WTC11 (cell line): ENCODE data around the gene CCDC167. TPM values are rescaled to one million over a fixed set of nuclear protein-coding genes. Genes with fewer than 3 reads are reported as not detected.
A peak's percentile ranks its signal among the peaks of the same experiment; 100 is the strongest.

Source experiments
- ATAC-seq: fragments of 200-7000 bp; cut with Tn5 transposase; 2 replicates; pipeline ENCODE4 v1.10.0; 2021; ENCODE audit warnings: mild to moderate bottlenecking, moderate library complexity
- CTCF ChIA-PET: fragments of 300-600 bp; sonication (Branson Sonifier 250); formaldehyde crosslinking; loops from one replicate; lab custom pipeline; 2021; ENCODE audit warnings: antibody characterized with exemption; lab: Charles Lee
- POLR2A ChIA-PET: fragments of 350-600 bp; sonication (Branson Sonifier 250); formaldehyde crosslinking; loops from one replicate; lab custom pipeline; 2021; ENCODE audit warnings: antibody characterized with exemption; lab: Charles Lee
- DNase-seq: peaks from one replicate; pipeline ENCODE4 v3.0.0; 2021; ENCODE audit warnings: low spot score
- H3K27ac Mint-ChIP-seq: 2 replicates; pipeline ENCODE4 v1.8.0; 2021; ENCODE audit warnings: mixed read lengths
- H3K27me3 Mint-ChIP-seq: 2 replicates; pipeline ENCODE4 v1.8.0; 2021; ENCODE audit warnings: low read depth, mild to moderate bottlenecking, moderate library complexity, mixed read lengths
- H3K36me3 Mint-ChIP-seq: 2 replicates; pipeline ENCODE4 v1.8.0; 2021; ENCODE audit warnings: mixed read lengths
- H3K4me1 Mint-ChIP-seq: 2 replicates; pipeline ENCODE4 v1.8.0; 2022; ENCODE audit warnings: mixed read lengths
- H3K4me3 Mint-ChIP-seq: 2 replicates; pipeline ENCODE4 v1.8.0; 2021; ENCODE audit warnings: mild to moderate bottlenecking, moderate library complexity, mixed read lengths
- H3K9me3 Mint-ChIP-seq: 2 replicates; pipeline ENCODE4 v1.8.0; 2021; ENCODE audit warnings: mixed read lengths
- CREB1 ChIP-seq: sonication (generic); formaldehyde crosslinking; IDR thresholded peaks from 2 replicates; pipeline ENCODE4 v1.8.0; 2023; ENCODE audit warnings: mild to moderate bottlenecking, missing genetic modification reagents
- CREM ChIP-seq: sonication (generic); formaldehyde crosslinking; IDR thresholded peaks from 2 replicates; pipeline ENCODE4 v1.8.1; 2022; ENCODE audit warnings: mild to moderate bottlenecking, missing genetic modification reagents, moderate library complexity
- CTCF ChIP-seq: fragments of 200-600 bp; IDR thresholded peaks from 2 replicates; pipeline ENCODE4 v1.8.0; 2022; ENCODE audit warnings: antibody characterized with exemption
- FOXK1 ChIP-seq: sonication (generic); formaldehyde crosslinking; IDR thresholded peaks from 2 replicates; pipeline ENCODE4 v1.8.0; 2022; ENCODE audit warnings: mild to moderate bottlenecking, moderate library complexity, missing genetic modification reagents
- MXD4 ChIP-seq: fragments of 250-450 bp; sonication (Bioruptor Pico); IDR thresholded peaks from 2 replicates; pipeline ENCODE4 v1.8.0; 2021; ENCODE audit warnings: mild to moderate bottlenecking, moderate library complexity, borderline replicate concordance
- TCF7 ChIP-seq: sonication (generic); formaldehyde crosslinking; IDR thresholded peaks from 2 replicates; pipeline ENCODE4 v1.8.0; 2022; ENCODE audit warnings: mild to moderate bottlenecking, low read depth, missing genetic modification reagents, moderate library complexity
- TEAD1 ChIP-seq: sonication (generic); formaldehyde crosslinking; IDR thresholded peaks from 2 replicates; pipeline ENCODE4 v1.8.0; 2022; ENCODE audit warnings: mild to moderate bottlenecking, missing genetic modification reagents
- ZNF121 ChIP-seq: sonication (generic); formaldehyde crosslinking; IDR thresholded peaks from 2 replicates; pipeline ENCODE4 v1.8.0; 2023; ENCODE audit warnings: missing genetic modification reagents
- ZNF138 ChIP-seq: sonication (generic); formaldehyde crosslinking; conservative IDR thresholded peaks from 2 replicates; pipeline ENCODE4 v1.8.1; 2022; ENCODE audit warnings: mild to moderate bottlenecking, moderate library complexity, missing genetic modification reagents
- ZNF263 ChIP-seq: sonication (generic); formaldehyde crosslinking; IDR thresholded peaks from 2 replicates; pipeline ENCODE4 v1.8.1; 2022; ENCODE audit warnings: low read depth, mild to moderate bottlenecking, moderate library complexity, missing genetic modification reagents
- ZNF423 ChIP-seq: fragments of 250-450 bp; sonication (Bioruptor Pico); IDR thresholded peaks from 2 replicates; pipeline ENCODE4 v2.1.2; 2022; ENCODE audit warnings: mild to moderate bottlenecking, moderate library complexity
- ZNF425 ChIP-seq: fragments of 250-450 bp; sonication (Bioruptor Pico); conservative IDR thresholded peaks from 2 replicates; pipeline ENCODE4 v1.9.0; 2021; ENCODE audit warnings: mild to moderate bottlenecking
- total RNA-seq: library from RNA; stranded (reverse); gene quantifications from 3 replicates; pipeline ENCODE4 v1.2.3, GENCODE V29; 2021
- TF ChIP-seq, protein P1 (sequence below): sonication (generic); formaldehyde crosslinking; IDR thresholded peaks from 2 replicates; pipeline ENCODE4 v1.8.1; 2022; ENCODE audit warnings: missing genetic modification reagents, borderline replicate concordance
- TF ChIP-seq, protein P2 (sequence below): sonication (generic); formaldehyde crosslinking; conservative IDR thresholded peaks from 2 replicates; pipeline ENCODE4 v1.8.1; 2023; ENCODE audit warnings: mild to moderate bottlenecking, low read depth, missing genetic modification reagents, moderate library complexity

Gene CCDC167
- total RNA-seq, 1 experiment from 2014 or later, result 19.1 TPM

GRCh38 chr6:37467718-37468117, 32.0 kb downstream of the CCDC167 start (continued):
- no peak for TF ChIP-seq ZNF121 (CRISPR knock-in tag)

DNA sequence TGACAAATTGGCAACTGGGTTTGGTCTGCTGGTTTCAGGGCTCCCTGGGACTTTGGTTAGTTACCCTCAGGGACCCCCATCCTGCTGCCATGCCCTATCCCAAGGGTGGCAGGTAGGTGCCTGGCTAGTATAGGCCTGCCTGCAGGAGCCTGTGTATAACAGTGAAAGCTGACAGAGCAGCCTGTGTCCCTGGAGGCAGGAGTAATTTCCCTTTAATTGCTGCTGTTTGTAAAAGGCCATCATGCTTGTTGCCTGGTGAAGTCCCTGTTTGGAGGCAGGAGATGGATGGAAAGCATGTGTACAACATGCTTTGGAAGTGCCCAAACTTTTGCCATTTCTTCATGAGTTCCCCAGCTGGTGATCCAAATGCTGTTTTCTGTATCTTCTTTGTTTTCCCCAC, 36.6 kb downstream of the CCDC167 start:
- ATAC-seq, result no peak
- ChIA-PET CTCF (no interaction called here), POLR2A (no interaction called here)
- peaks cover 12% of the 10 kb centered on the region for H3K9me3 Mint-ChIP-seq
- no peak overlapping the region for H3K27ac Mint-ChIP-seq
- no peak for DNase-seq
- no peaks in the 10 kb centered on the region for H3K27me3 Mint-ChIP-seq
- H3K4me1 Mint-ChIP-seq, result no peaks in the 10 kb centered on the region
- peaks cover 58% of the 10 kb centered on the region for H3K36me3 Mint-ChIP-seq
- TF ChIP-seq ZNF138 (no peak), ZNF425 (CRISPR knock-in tag) (no peak), MXD4 (CRISPR knock-in tag) (no peak), ZNF263 (CRISPR knock-in tag) (no peak), CREM (CRISPR knock-in tag) (no peak), CREB1 (CRISPR knock-in tag) (no peak)
- TF ChIP-seq, protein P1, sequence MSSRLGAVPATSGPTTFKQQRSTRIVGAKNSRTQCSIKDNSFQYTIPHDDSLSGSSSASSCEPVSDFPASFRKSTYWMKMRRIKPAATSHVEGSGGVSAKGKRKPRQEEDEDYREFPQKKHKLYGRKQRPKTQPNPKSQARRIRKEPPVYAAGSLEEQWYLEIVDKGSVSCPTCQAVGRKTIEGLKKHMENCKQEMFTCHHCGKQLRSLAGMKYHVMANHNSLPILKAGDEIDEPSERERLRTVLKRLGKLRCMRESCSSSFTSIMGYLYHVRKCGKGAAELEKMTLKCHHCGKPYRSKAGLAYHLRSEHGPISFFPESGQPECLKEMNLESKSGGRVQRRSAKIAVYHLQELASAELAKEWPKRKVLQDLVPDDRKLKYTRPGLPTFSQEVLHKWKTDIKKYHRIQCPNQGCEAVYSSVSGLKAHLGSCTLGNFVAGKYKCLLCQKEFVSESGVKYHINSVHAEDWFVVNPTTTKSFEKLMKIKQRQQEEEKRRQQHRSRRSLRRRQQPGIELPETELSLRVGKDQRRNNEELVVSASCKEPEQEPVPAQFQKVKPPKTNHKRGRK (CRISPR knock-in tag), result no peak
- TF ChIP-seq, protein P2, sequence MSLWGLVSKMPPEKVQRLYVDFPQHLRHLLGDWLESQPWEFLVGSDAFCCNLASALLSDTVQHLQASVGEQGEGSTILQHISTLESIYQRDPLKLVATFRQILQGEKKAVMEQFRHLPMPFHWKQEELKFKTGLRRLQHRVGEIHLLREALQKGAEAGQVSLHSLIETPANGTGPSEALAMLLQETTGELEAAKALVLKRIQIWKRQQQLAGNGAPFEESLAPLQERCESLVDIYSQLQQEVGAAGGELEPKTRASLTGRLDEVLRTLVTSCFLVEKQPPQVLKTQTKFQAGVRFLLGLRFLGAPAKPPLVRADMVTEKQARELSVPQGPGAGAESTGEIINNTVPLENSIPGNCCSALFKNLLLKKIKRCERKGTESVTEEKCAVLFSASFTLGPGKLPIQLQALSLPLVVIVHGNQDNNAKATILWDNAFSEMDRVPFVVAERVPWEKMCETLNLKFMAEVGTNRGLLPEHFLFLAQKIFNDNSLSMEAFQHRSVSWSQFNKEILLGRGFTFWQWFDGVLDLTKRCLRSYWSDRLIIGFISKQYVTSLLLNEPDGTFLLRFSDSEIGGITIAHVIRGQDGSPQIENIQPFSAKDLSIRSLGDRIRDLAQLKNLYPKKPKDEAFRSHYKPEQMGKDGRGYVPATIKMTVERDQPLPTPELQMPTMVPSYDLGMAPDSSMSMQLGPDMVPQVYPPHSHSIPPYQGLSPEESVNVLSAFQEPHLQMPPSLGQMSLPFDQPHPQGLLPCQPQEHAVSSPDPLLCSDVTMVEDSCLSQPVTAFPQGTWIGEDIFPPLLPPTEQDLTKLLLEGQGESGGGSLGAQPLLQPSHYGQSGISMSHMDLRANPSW (CRISPR knock-in tag), result no peak
- no peak overlapping the region for H3K4me3 Mint-ChIP-seq

DNA sequence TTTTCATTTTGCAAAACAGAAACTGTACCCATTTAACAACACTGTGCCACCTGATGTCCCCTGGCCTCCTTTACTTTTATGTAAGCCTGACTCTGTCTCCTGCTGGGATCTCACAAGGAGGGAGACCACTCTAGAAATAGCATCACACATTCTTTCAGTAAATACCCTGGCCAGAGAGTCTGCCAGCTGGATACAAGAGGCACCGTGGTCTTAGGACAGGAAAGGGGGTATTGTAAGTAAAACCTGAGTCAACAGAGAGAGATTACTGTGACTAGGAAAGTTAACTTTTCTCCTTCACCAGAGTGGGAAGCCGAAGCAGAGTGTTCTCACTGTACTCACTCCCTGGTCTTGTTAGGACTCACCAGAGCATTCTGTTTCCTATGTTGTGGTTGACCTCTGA, 38.9 kb downstream of the CCDC167 start:
- ATAC-seq (no peak), DNase-seq (no peak)
- H3K4me1 Mint-ChIP-seq, result no peaks in the 10 kb centered on the region
- no peak overlapping the region for H3K4me3 Mint-ChIP-seq
- CTCF ChIA-PET, result interaction anchor here (1.7 kb wide), 1 partner anchor 105 kb away, joined by 5 read pairs; no protein-coding TSS in a partner anchor
- POLR2A ChIA-PET, result interaction anchor here (0.7 kb wide), 1 partner anchor 801 kb away, joined by 3 read pairs; no protein-coding TSS in a partner anchor
- peaks cover 49% of the 10 kb centered on the region for H3K36me3 Mint-ChIP-seq
- no peak overlapping the region for H3K27ac Mint-ChIP-seq
- H3K27me3 Mint-ChIP-seq, result no peaks in the 10 kb centered on the region
- no peaks in the 10 kb centered on the region for H3K9me3 Mint-ChIP-seq
- TF ChIP-seq, protein P1 (CRISPR knock-in tag), result no peak

- CTCF ChIA-PET, result interaction anchor here (1.1 to 1.7 kb wide), 2 partner anchors 21 to 106 kb away, joined by 4 to 5 read pairs; no protein-coding TSS in a partner anchor
- Mint-ChIP-seq H3K27ac (no peak overlapping the region), H3K4me1 (no peaks in the 10 kb centered on the region), H3K36me3 (peaks cover 47% of the 10 kb centered on the region), H3K9me3 (no peaks in the 10 kb centered on the region), H3K27me3 (no peaks in the 10 kb centered on the region), H3K4me3 (no peak overlapping the region)
- TF ChIP-seq TCF7 (no peak), ZNF423 (0 out of 2 replicates have a peak, but pooled peaks have one; percentile 12), FOXK1 (CRISPR knock-in tag) (no peak), TEAD1 (CRISPR knock-in tag) (no peak), CTCF (no peak)
- DNase-seq (no peak), ATAC-seq (peak; percentile 88)
- POLR2A ChIA-PET, result interaction anchor here (0.7 to 1.1 kb wide), 2 partner anchors 11 to 802 kb away, joined by 3 to 4 read pairs; no protein-coding TSS in a partner anchor
Measured at GRCh38 chr6:37459981-37460800, 39.5 kb downstream of the CCDC167 start.
